Activated effector memory CD4-positive, alpha-beta T cell treated with anti-CD3 and anti-CD28 coated beads, Interleukin-2, amount 50 U/mL, for 16 hours (primary cell): ENCODE measurements around the gene FUT3.
"Not testable (repeated sequence)": the region's sequence is repeated elsewhere in the genome, so short reads cannot be mapped to it uniquely, and the experiment has no call there.

Experiments
- DNase-seq: peaks from one replicate; pipeline ENCODE4 v3.0.0-alpha.2; 2020

Gene FUT3

GRCh38 chr19:5881543-5882299 is 30.5 kb upstream of the FUT3 start:
- no peak for DNase-seq

- DNase-seq = no peak
Observed at GRCh38 chr19:5880604-5881078, 29.4 kb upstream of the FUT3 start.

GRCh38 chr19:5880196-5880595 is 28.9 kb upstream of the FUT3 start:
- no peak for DNase-seq

GRCh38 chr19:5877882-5878281 is 26.6 kb upstream of the FUT3 start:
- DNase-seq = no peak

- DNase-seq = no peak
Observed at GRCh38 chr19:5877427-5877826, 26.2 kb upstream of the FUT3 start.

- not testable (repeated sequence) for DNase-seq
Observed at GRCh38 chr19:5874496-5874895, 23.2 kb upstream of the FUT3 start.

- no peak for DNase-seq
Observed at GRCh38 chr19:5873617-5874199, 22.5 kb upstream of the FUT3 start.

GRCh38 chr19:5870986-5871394 is 19.7 kb upstream of the FUT3 start:
- DNase-seq = no peak

GRCh38 chr19:5867201-5868136 is 16.2 kb upstream of the FUT3 start:
- no peak for DNase-seq

GRCh38 chr19:5865772-5866171 is 14.5 kb upstream of the FUT3 start:
- DNase-seq = no peak

GRCh38 chr19:5864725-5865486 is 13.7 kb upstream of the FUT3 start:
- no peak for DNase-seq

- no peak for DNase-seq
Observed at GRCh38 chr19:5864013-5864720, 12.9 kb upstream of the FUT3 start.

- DNase-seq = no peak
Observed at GRCh38 chr19:5863030-5863665, 11.9 kb upstream of the FUT3 start.

- no peak for DNase-seq
Observed at GRCh38 chr19:5857203-5858081, 6.2 kb upstream of the FUT3 start.

- not testable (repeated sequence) for DNase-seq
Observed at GRCh38 chr19:5855151-5855550, 3.9 kb upstream of the FUT3 start.

- not testable (repeated sequence) for DNase-seq
Observed at GRCh38 chr19:5854121-5854520, 2.9 kb upstream of the FUT3 start.

GRCh38 chr19:5850743-5851293 is 431 bp downstream of the FUT3 start:
- no peak for DNase-seq

- DNase-seq = no peak
Observed at GRCh38 chr19:5850189-5850588, 1.1 kb downstream of the FUT3 start.

GRCh38 chr19:5848621-5849020 is 2.6 kb downstream of the FUT3 start:
- DNase-seq = not testable (repeated sequence)

- not testable (repeated sequence) for DNase-seq
Observed at GRCh38 chr19:5847846-5848245, 3.4 kb downstream of the FUT3 start.
